Epithelial cell of prostate (primary cell): Measurements from ENCODE around the gene ITPK1.

Experiments
- DNase-seq: peaks from one replicate; pipeline ENCODE4 v3.0.0-alpha.2; 2011; ENCODE audit warnings: low read depth, low spot score
- H3K27ac ChIP-seq: fragments of 450-650 bp; 2 replicates; pipeline ENCODE4 v1.5.1; 2017; ENCODE audit warnings: mild to moderate bottlenecking

The ITPK1 gene

DNA sequence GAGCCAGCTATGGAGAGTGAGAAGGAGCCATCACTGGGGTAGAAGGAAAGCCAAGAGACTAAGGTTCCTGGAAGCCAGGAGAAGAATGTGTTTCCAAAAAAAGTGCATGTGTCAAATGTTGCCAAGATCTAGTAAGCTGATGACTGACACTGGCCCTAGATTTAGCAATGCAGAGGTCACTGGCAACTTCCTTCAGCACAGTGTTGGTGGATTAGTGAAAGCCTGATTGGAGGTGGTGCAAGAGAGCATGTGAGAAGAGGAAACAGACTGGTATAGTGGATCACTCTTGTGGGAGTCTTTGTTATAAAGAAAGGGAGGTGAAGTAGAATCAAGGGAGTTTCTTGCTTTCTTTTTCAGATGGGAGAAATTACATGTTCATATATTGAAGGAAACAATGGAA, 226.8 kb downstream of the ITPK1 start:
- no peak for DNase-seq
- H3K27ac ChIP-seq, result no peak overlapping the region

- H3K27ac ChIP-seq, result no peak overlapping the region
- no peak for DNase-seq
Observed at GRCh38 chr14:92887157-92887556, 228.6 kb downstream of the ITPK1 start.
